Inflammatory macrophage treated with lipopolysaccharide for 4 hours (primary cell): ENCODE data around the gene ZNF513.
"Not testable (repeated sequence)": the region's sequence is repeated elsewhere in the genome, so short reads cannot be mapped to it uniquely, and the experiment has no call there.

Source experiments
- DNase-seq: peaks from one replicate; pipeline ENCODE4 v3.0.0-alpha.2; 2020

Gene ZNF513

GRCh38 chr2:27354597-27354927 is 26.0 kb downstream of the ZNF513 start:
- no peak for DNase-seq

- peak; percentile 15 for DNase-seq
These were observed 26.6 kb downstream of the ZNF513 start for GRCh38 chr2:27353762-27354596.

GRCh38 chr2:27353386-27353761 is 27.2 kb downstream of the ZNF513 start:
- DNase-seq = not testable (repeated sequence)

DNA sequence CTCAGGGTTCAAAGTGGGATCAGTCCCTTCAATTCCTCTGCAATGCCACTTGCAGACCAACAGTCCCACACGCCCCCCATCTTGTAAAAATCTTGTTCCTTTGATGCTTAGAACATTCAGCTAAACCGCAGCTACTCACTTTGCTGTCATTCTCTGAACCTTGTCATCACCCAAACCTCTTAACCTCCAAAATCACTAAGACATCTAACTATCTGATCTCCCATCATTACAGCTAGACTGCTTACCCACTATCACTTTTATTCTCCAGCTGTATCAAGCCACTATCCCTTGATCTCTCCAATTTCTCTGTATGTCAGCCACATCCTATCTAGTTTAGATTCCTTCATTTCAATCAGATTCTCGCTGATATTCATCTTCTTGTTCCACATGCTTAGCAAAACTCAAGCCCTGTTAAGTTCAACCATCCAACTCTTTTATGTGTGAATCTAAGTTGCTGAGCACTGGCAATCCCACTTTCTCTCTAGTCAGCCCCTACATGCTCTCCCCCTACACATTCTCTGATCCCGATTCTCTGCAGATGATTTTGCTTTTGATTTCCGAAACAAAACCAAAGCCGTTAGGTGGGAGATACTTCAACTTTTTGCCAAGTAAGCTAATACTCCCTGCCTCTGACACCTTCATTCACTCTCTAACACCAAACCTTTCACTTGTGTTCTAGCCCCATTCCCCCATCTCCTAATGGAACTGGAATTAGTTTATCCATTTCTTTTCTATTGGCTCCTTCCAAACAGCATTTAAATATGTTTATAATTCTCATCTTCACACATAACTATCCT is 28.5 kb downstream of the ZNF513 start:
- DNase-seq = no peak

GRCh38 chr2:27350106-27350693 is 30.3 kb downstream of the ZNF513 start:
- DNase-seq = no peak

DNA sequence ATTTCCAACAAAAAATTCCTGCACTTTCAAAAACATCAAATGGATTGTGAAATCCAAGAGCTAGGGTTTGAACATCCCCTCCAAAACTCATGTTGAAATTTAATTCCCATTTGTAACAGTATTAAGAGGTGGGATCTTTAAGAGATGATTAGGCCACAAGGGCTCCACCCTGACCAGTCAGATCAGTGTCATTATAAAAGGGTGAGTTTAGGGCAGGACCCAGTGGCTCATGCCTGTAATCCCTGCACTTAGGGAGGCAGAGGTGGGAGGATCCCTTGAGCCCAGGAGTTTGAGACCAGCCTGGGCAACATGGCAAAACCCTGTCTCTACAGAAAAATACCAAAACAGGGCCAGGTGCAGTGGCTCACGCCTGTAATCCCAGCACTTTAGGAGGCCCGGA is 32.9 kb downstream of the ZNF513 start:
- no peak for DNase-seq

GRCh38 chr2:27336173-27336572 is 44.4 kb downstream of the ZNF513 start:
- no peak for DNase-seq

DNA sequence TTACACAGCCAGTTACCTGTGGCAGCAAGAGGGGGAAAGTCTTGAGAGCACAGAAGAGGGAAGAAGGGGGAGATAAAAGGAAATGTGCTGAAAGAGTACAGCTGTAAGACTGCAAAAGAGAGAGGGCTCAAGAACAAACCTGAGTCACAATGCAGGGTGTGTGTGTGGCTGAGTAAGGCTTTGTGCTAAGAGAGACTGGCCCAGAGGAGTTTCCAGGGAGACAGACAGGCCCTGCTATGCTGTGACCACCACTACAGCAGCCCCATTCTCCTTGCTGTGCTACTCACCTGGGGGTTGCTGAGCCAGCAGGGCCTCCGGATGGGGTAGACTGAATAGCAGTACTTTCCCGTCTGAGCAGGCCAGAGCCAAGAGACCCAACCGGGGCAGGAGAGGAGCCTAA is 45.2 kb downstream of the ZNF513 start:
- no peak for DNase-seq
